ENCODE measurements around the gene GAB3.

GRCh38 chrX:154730253-154730891 lies 20.5 kb downstream of the GAB3 start:
- TF ChIP-seq POLR2A (IDR thresholded peaks at IDR 0.05; ENCODE audit: low read length): no peak
- no peak for TF ChIP-seq GATA1 (IDR thresholded peaks at IDR 0.05; ENCODE audit: low read depth, low read length)
